ENCODE results near the gene LPP.

LPP gene

GRCh38 chr3:188531210-188531609, 377.3 kb downstream of the LPP start:
- Histone ChIP-seq H3K9me3 (no peaks in the 10 kb centered on the region), H3K4me1 (no peaks in the 10 kb centered on the region), H3K4me3 (ENCODE audit: low read depth, low read length) (no peak overlapping the region), H3K36me3 (no peaks in the 10 kb centered on the region), H3K27me3 (no peaks in the 10 kb centered on the region)
- no peak for DNase-seq
- no peak for TF ChIP-seq CTCF (IDR thresholded peaks at IDR 0.05; ENCODE audit: low read depth, low read length)

GRCh38 chr3:188533172-188533571, 379.2 kb downstream of the LPP start:
- TF ChIP-seq CTCF (IDR thresholded peaks at IDR 0.05; ENCODE audit: low read depth, low read length), result no peak
- Histone ChIP-seq H3K4me1 (no peaks in the 10 kb centered on the region), H3K9me3 (no peaks in the 10 kb centered on the region)

GRCh38 chr3:188533612-188534357, 379.8 kb downstream of the LPP start:
- no peak for DNase-seq
- no peaks in the 10 kb centered on the region for H3K4me1 ChIP-seq
- no peaks in the 10 kb centered on the region for H3K27me3 ChIP-seq
- H3K36me3 ChIP-seq, result no peaks in the 10 kb centered on the region
- H3K9me3 ChIP-seq, result no peaks in the 10 kb centered on the region
- no peak for TF ChIP-seq CTCF (IDR thresholded peaks at IDR 0.05; ENCODE audit: low read depth, low read length)
- H3K4me3 ChIP-seq (ENCODE audit: low read depth, low read length), result no peak overlapping the region

More at GRCh38 chr3:188533172-188533571, 379.2 kb downstream of the LPP start:
- H3K36me3 ChIP-seq, result no peaks in the 10 kb centered on the region
- no peak overlapping the region for H3K4me3 ChIP-seq (ENCODE audit: low read depth, low read length)
- H3K27me3 ChIP-seq, result no peaks in the 10 kb centered on the region
- no peak for DNase-seq

- H3K27me3 ChIP-seq, result no peaks in the 10 kb centered on the region
- no peaks in the 10 kb centered on the region for H3K36me3 ChIP-seq
- no peaks in the 10 kb centered on the region for H3K4me1 ChIP-seq
- H3K4me3 ChIP-seq (ENCODE audit: low read depth, low read length), result no peak overlapping the region
- DNase-seq, result no peak
- TF ChIP-seq CTCF (IDR thresholded peaks at IDR 0.05; ENCODE audit: low read depth, low read length), result no peak
- no peaks in the 10 kb centered on the region for H3K9me3 ChIP-seq
These were observed 380.7 kb downstream of the LPP start for GRCh38 chr3:188534633-188535032.

- Histone ChIP-seq H3K9me3 (no peaks in the 10 kb centered on the region), H3K36me3 (no peaks in the 10 kb centered on the region), H3K27me3 (no peaks in the 10 kb centered on the region), H3K4me1 (no peaks in the 10 kb centered on the region), H3K4me3 (ENCODE audit: low read depth, low read length) (no peak overlapping the region)
- TF ChIP-seq CTCF (IDR thresholded peaks at IDR 0.05; ENCODE audit: low read depth, low read length), result no peak
- no peak for DNase-seq
These were observed 383.6 kb downstream of the LPP start for GRCh38 chr3:188537606-188538005.

- H3K27me3 ChIP-seq, result no peaks in the 10 kb centered on the region
- no peaks in the 10 kb centered on the region for H3K36me3 ChIP-seq
- TF ChIP-seq CTCF (IDR thresholded peaks at IDR 0.05; ENCODE audit: low read depth, low read length), result no peak
These were observed 385.1 kb downstream of the LPP start for GRCh38 chr3:188539037-188539436.

More at GRCh38 chr3:188539037-188539436, 385.1 kb downstream of the LPP start:
- no peaks in the 10 kb centered on the region for H3K9me3 ChIP-seq
- H3K4me3 ChIP-seq (ENCODE audit: low read depth, low read length), result no peak overlapping the region
- DNase-seq, result no peak
- H3K4me1 ChIP-seq, result no peaks in the 10 kb centered on the region

Measured in BE2C (cell line).